ENCODE results near the gene DNAH2.

- TF ChIP-seq CTCF (IDR thresholded peaks at IDR 0.05) = no peak
- TF ChIP-seq EZH2 (IDR thresholded peaks at IDR 0.05) = no peak
Observed at GRCh38 chr17:7859028-7859427, 141.5 kb downstream of the DNAH2 start.

Data from neural progenitor cell (in vitro differentiated cells).